GM23338 (cell line): Measurements from ENCODE around the gene EHD4. TPM values are rescaled to one million over a fixed set of nuclear protein-coding genes. Genes with fewer than 3 reads are reported as not detected.

Experiments
- ATAC-seq: fragments of 200-7000 bp; cut with Tn5 transposase; 3 replicates; pipeline ENCODE4 v1.9.1; 2020
- DNase-seq: peaks from one replicate; pipeline ENCODE4 v3.0.0-alpha.2; 2015; ENCODE audit warnings: low spot score
- H2AFZ ChIP-seq: fragments of 200-600 bp; sonication (generic); 2 replicates; pipeline ENCODE4 v1.8.0; 2016; ENCODE audit warnings: antibody characterized with exemption, mild to moderate bottlenecking, moderate library complexity
- H3F3A ChIP-seq: fragments of 200-600 bp; sonication (generic); replicated peaks from 2 replicates; pipeline ENCODE4 v1.8.0; 2017; ENCODE audit warnings: antibody characterized with exemption, mixed run types, low read depth
- H3K27ac ChIP-seq: fragments of 200-600 bp; sonication (generic); 2 replicates; pipeline ENCODE4 v1.6.1; 2016; ENCODE audit warnings: low read depth
- H3K27me3 ChIP-seq: fragments of 200-600 bp; sonication (generic); 2 replicates; pipeline ENCODE4 v1.8.0; 2016; ENCODE audit warnings: mild to moderate bottlenecking, mixed run types, moderate library complexity; ENCODE audit not compliant: insufficient read depth
- H3K36me3 ChIP-seq: fragments of 200-600 bp; sonication (generic); 2 replicates; pipeline ENCODE4 v1.8.0; 2016; ENCODE audit warnings: mild to moderate bottlenecking; ENCODE audit not compliant: insufficient read depth
- H3K4me1 ChIP-seq: fragments of 200-600 bp; sonication (generic); 2 replicates; pipeline ENCODE4 v1.8.0; 2016; ENCODE audit warnings: mild to moderate bottlenecking, moderate library complexity; ENCODE audit not compliant: insufficient read depth
- H3K4me2 ChIP-seq: fragments of 200-600 bp; sonication (generic); 2 replicates; pipeline ENCODE4 v1.7.1; 2017; ENCODE audit warnings: mixed run types
- H3K4me3 ChIP-seq: fragments of 200-600 bp; sonication (generic); 2 replicates; pipeline ENCODE4 v1.6.1; 2016; ENCODE audit warnings: mixed run types
- H3K79me2 ChIP-seq: fragments of 200-600 bp; sonication (generic); replicated peaks from 2 replicates; pipeline ENCODE4 v1.8.0; 2017; ENCODE audit warnings: mild to moderate bottlenecking; ENCODE audit not compliant: insufficient read depth
- H3K9me2 ChIP-seq: fragments of 200-600 bp; sonication (generic); 2 replicates; pipeline ENCODE4 v1.8.0; 2017; ENCODE audit not compliant: insufficient read depth
- H4K20me1 ChIP-seq: fragments of 200-600 bp; sonication (generic); replicated peaks from 2 replicates; pipeline ENCODE4 v1.8.0; 2017; ENCODE audit warnings: mild to moderate bottlenecking; ENCODE audit not compliant: insufficient read depth
- H3K27ac Mint-ChIP-seq: 2 replicates; pipeline ENCODE4 v1.8.0; 2020; ENCODE audit warnings: inconsistent platforms, mild to moderate bottlenecking, moderate library complexity, mixed read lengths
- H3K27me3 Mint-ChIP-seq: 3 replicates; pipeline ENCODE4 v1.8.0; 2022; ENCODE audit warnings: low read depth, mild to moderate bottlenecking, moderate library complexity, mixed read lengths, inconsistent platforms; ENCODE audit not compliant: insufficient read depth, poor library complexity
- H3K36me3 Mint-ChIP-seq: 3 replicates; pipeline ENCODE4 v1.8.0; 2021; ENCODE audit warnings: low read depth, mild to moderate bottlenecking, inconsistent platforms, moderate library complexity, mixed read lengths
- H3K4me1 Mint-ChIP-seq: 3 replicates; pipeline ENCODE4 v1.8.0; 2020; ENCODE audit warnings: mild to moderate bottlenecking, inconsistent platforms, mixed read lengths
- H3K4me3 Mint-ChIP-seq: 3 replicates; pipeline ENCODE4 v1.8.0; 2021; ENCODE audit warnings: moderate library complexity, mild to moderate bottlenecking, inconsistent platforms, mixed read lengths
- H3K9me3 Mint-ChIP-seq: 3 replicates; pipeline ENCODE4 v1.8.0; 2020; ENCODE audit warnings: moderate library complexity, mild to moderate bottlenecking, inconsistent platforms, mixed read lengths
- CTCF ChIP-seq, 2 experiments: fragments of 200-600 bp in 1 of 2; sonication (generic) in 1 of 2; conservative IDR thresholded peaks; 2 replicates each; pipeline versions ENCODE4 v1.5.1 to v1.6.1; 2016 to 2017; ENCODE audit warnings: antibody characterized with exemption in 2 of 2, low read depth in 2 of 2, mild to moderate bottlenecking in 2 of 2, moderate library complexity in 1 of 2
- ETS1 ChIP-seq: IDR thresholded peaks from 2 replicates; pipeline ENCODE4 v1.6.1; 2016; ENCODE audit warnings: antibody characterized with exemption
- EZH2 ChIP-seq: fragments of 200-600 bp; sonication (generic); IDR thresholded peaks from one replicate; pipeline ENCODE4 v1.8.0; 2017; ENCODE audit warnings: antibody characterized with exemption, mild to moderate bottlenecking, low read depth; ENCODE audit not compliant: unreplicated experiment
- EZH2phosphoT487 ChIP-seq: fragments of 200-600 bp; sonication (generic); IDR thresholded peaks from one replicate; pipeline ENCODE4 v1.8.1; 2018; ENCODE audit warnings: antibody characterized with exemption; ENCODE audit not compliant: unreplicated experiment
- JUNB ChIP-seq: IDR thresholded peaks from one replicate; pipeline ENCODE4 v1.6.1; 2016; ENCODE audit warnings: antibody characterized with exemption; ENCODE audit not compliant: unreplicated experiment
- NANOG ChIP-seq: IDR thresholded peaks from 2 replicates; pipeline ENCODE4 v1.6.1; 2016; ENCODE audit warnings: antibody characterized with exemption, borderline replicate concordance
- POLR2AphosphoS5 ChIP-seq: IDR thresholded peaks from 2 replicates; pipeline ENCODE4 v1.6.1; 2016; ENCODE audit warnings: antibody characterized with exemption, low read depth
- REST ChIP-seq: IDR thresholded peaks from one replicate; pipeline ENCODE4 v1.6.1; 2018; ENCODE audit warnings: antibody characterized with exemption; ENCODE audit not compliant: unreplicated experiment
- STAT1 ChIP-seq: IDR thresholded peaks from one replicate; pipeline ENCODE4 v1.6.1; 2016; ENCODE audit warnings: antibody characterized with exemption; ENCODE audit not compliant: unreplicated experiment
- ZNF114 ChIP-seq: fragments of 250-450 bp; sonication (Bioruptor Pico); IDR thresholded peaks from 2 replicates; pipeline ENCODE4 v1.5.0; 2020; ENCODE audit warnings: mild to moderate bottlenecking, moderate library complexity
- ZNF331 ChIP-seq: fragments of 250-450 bp; sonication (Bioruptor Pico); IDR thresholded peaks from 2 replicates; pipeline ENCODE4 v1.5.0; 2020; ENCODE audit warnings: low read depth, mild to moderate bottlenecking, moderate library complexity
- polyA plus RNA-seq: library from polyadenylated mRNA; unstranded; fragments of >200 nt; fragmentation: Nextera tagmentation; extraction: Ambion mirVana; gene quantifications from 2 replicates; pipeline ENCODE4 v1.2.1, GENCODE V29; 2016
- total RNA-seq: library from RNA; depleted of rRNA; stranded (reverse); fragments of >200 nt; shearing (Covaris generic); gene quantifications from 2 replicates; pipeline ENCODE4 v1.2.3, GENCODE V29; 2014

Gene EHD4
- total and polyA plus RNA-seq, 2 experiments from 2014 or later, result 13.0 to 31.0 TPM

- TF ChIP-seq ETS1, result no peak
- no peak for TF ChIP-seq JUNB
- TF ChIP-seq NANOG, result no peak
- TF ChIP-seq REST, result no peak
- TF ChIP-seq EZH2, result no peak
- no peak for TF ChIP-seq EZH2phosphoT487
- no peak for TF ChIP-seq CTCF (conservative IDR thresholded peaks at IDR 0.05; ENCODE audit: low read depth in 2 of 2)
- TF ChIP-seq POLR2AphosphoS5, result no peak
Measured at GRCh38 chr15:41895957-41896356, 76.4 kb downstream of the EHD4 start (continued).

- Mint-ChIP-seq H3K27ac (no peak overlapping the region), H3K9me3 (no peaks in the 10 kb centered on the region), H3K4me3 (no peak overlapping the region), H3K27me3 (peaks cover 12% of the 10 kb centered on the region), H3K36me3 (peaks cover 12% of the 10 kb centered on the region; the same call in 2 of the 3 replicates), H3K4me1 (no peaks in the 10 kb centered on the region; the same call in 1 of the 3 replicates)
- H3F3A ChIP-seq, result no peaks in the 10 kb centered on the region
- no peaks in the 10 kb centered on the region for H3K27me3 ChIP-seq
- H2AFZ ChIP-seq, result no peak overlapping the region
- no peaks in the 10 kb centered on the region for H3K4me1 ChIP-seq
- H3K4me2 ChIP-seq, result no peak overlapping the region
- H3K9me2 ChIP-seq, result no peaks in the 10 kb centered on the region
- no peak for DNase-seq
- no peaks in the 10 kb centered on the region for H3K79me2 ChIP-seq
- H4K20me1 ChIP-seq, result no peaks in the 10 kb centered on the region; the same call in 1 of the 2 replicates
- no peak overlapping the region for H3K4me3 ChIP-seq
- no peak for ATAC-seq
- no peak overlapping the region for H3K27ac ChIP-seq
- peaks cover 3% of the 10 kb centered on the region; the same call in 1 of the 2 replicates for H3K36me3 ChIP-seq
- TF ChIP-seq JUNB (no peak), NANOG (no peak), ZNF331 (CRISPR knock-in tag) (no peak), ETS1 (no peak), REST (no peak), EZH2phosphoT487 (no peak), STAT1 (no peak), CTCF (conservative IDR thresholded peaks at IDR 0.05; ENCODE audit: low read depth in 2 of 2) (no peak), EZH2 (no peak), ZNF114 (CRISPR knock-in tag) (no peak), POLR2AphosphoS5 (no peak)
Measured at GRCh38 chr15:41895491-41895890, 76.9 kb downstream of the EHD4 start.
